Measurements from ENCODE around the gene KCNMA1. TPM values are rescaled to one million over a fixed set of nuclear protein-coding genes. Genes with fewer than 3 reads are reported as not detected.

Gene KCNMA1
- total and polyA plus RNA-seq, 10 donors, result 9.3 to 114 (median 51.5) TPM

GRCh38 chr10:77604063-77604462 lies 33.5 kb downstream of the KCNMA1 start:
- Histone ChIP-seq H3K9me3 (no peaks in the 10 kb centered on the region), H3K4me1 (peaks cover 13 to 40% (median 29%) of the 10 kb centered on the region in 6 donors), H3K36me3 (no peaks in the 10 kb centered on the region), H3K27me3 (replicated peaks in 1 of 7) (no peaks in the 10 kb centered on the region), H3K4me3 (peak overlapping the region in 1 of 8 donors; percentile 20), H3K27ac (peak overlapping the region in 6 of 8 donors; percentile 18 to 83 (median 57))
- TF ChIP-seq POLR2AphosphoS5 (IDR thresholded peaks at IDR 0.05) (no peak), POLR2A (IDR thresholded peaks at IDR 0.05) (no peak), CTCF (IDR thresholded peaks at IDR 0.05 in 8 of 11, conservative IDR thresholded peaks at IDR 0.05 in 3 of 11) (no peak)
- intact Hi-C loops (cut with DNase I; ENCODE audit: low total_unique reads), result no loop called here
- DNase-seq, result no peak
- WGBS, 5 donors, result 33 to 61% (median 44%) methylated on average over 1 of the region's 1 CpG

- H3K4me1 ChIP-seq, result peaks cover 13 to 40% (median 29%) of the 10 kb centered on the region in 6 donors
- peak overlapping the region in 6 of 8 donors; percentile 18 to 83 (median 57) for H3K27ac ChIP-seq
- 2 to 18% (median 10%) methylated on average over 2 of the region's 2 CpGs for WGBS, 5 donors
- H3K36me3 ChIP-seq, result no peaks in the 10 kb centered on the region
- H3K27me3 ChIP-seq (replicated peaks in 1 of 7), result no peaks in the 10 kb centered on the region
- DNase-seq, result no peak
- intact Hi-C loops (cut with DNase I; ENCODE audit: low total_unique reads), result no loop called here
- H3K9me3 ChIP-seq, result no peaks in the 10 kb centered on the region
- peak overlapping the region in 1 of 8 donors; percentile 20 for H3K4me3 ChIP-seq
- peak in 1 of 3 donors; percentile 46 for TF ChIP-seq POLR2AphosphoS5 (IDR thresholded peaks at IDR 0.05)
- no peak for TF ChIP-seq CTCF (IDR thresholded peaks at IDR 0.05 in 8 of 11, conservative IDR thresholded peaks at IDR 0.05 in 3 of 11)
- TF ChIP-seq POLR2A (IDR thresholded peaks at IDR 0.05), result no peak
Observed at GRCh38 chr10:77603534-77603927, 34.1 kb downstream of the KCNMA1 start.

- no peak for DNase-seq
- no peak for TF ChIP-seq CTCF (IDR thresholded peaks at IDR 0.05 in 8 of 11, conservative IDR thresholded peaks at IDR 0.05 in 3 of 11)
- no peak for TF ChIP-seq POLR2A (IDR thresholded peaks at IDR 0.05)
- TF ChIP-seq POLR2AphosphoS5 (IDR thresholded peaks at IDR 0.05), result peak in 1 of 3 donors; percentile 29
- no peaks in the 10 kb centered on the region for H3K27me3 ChIP-seq (replicated peaks in 1 of 7)
- H3K4me1 ChIP-seq, result peaks cover 13 to 40% (median 29%) of the 10 kb centered on the region in 6 donors
- peak overlapping the region in 1 of 8 donors; percentile 20 for H3K4me3 ChIP-seq
- H3K36me3 ChIP-seq, result no peaks in the 10 kb centered on the region
- 3 to 10% (median 6%) methylated on average over 6 to 7 of the region's 7 CpGs for WGBS, 5 donors
- intact Hi-C loops (cut with DNase I; ENCODE audit: low total_unique reads), result no loop called here
- H3K9me3 ChIP-seq, result no peaks in the 10 kb centered on the region
- H3K27ac ChIP-seq, result peak overlapping the region in 5 of 8 donors; percentile 45 to 83 (median 63)
Observed at GRCh38 chr10:77602913-77603533, 34.6 kb downstream of the KCNMA1 start.

GRCh38 chr10:77602231-77602912 lies 35.2 kb downstream of the KCNMA1 start:
- Histone ChIP-seq H3K9me3 (no peaks in the 10 kb centered on the region), H3K4me1 (peaks cover 13 to 40% (median 29%) of the 10 kb centered on the region in 6 donors), H3K4me3 (peak overlapping the region in 1 of 8 donors; percentile 20), H3K27me3 (replicated peaks in 1 of 7) (no peaks in the 10 kb centered on the region), H3K36me3 (no peaks in the 10 kb centered on the region), H3K27ac (peak overlapping the region in 5 of 8 donors; percentile 45 to 83 (median 63))
- intact Hi-C loops (cut with DNase I; ENCODE audit: low total_unique reads), result no loop called here
- 53 to 60% (median 54%) methylated on average over 8 of the region's 8 CpGs for whole genome bisulfite sequencing, 5 donors
- no peak for TF ChIP-seq CTCF (IDR thresholded peaks at IDR 0.05 in 8 of 11, conservative IDR thresholded peaks at IDR 0.05 in 3 of 11)
- no peak for TF ChIP-seq POLR2A (IDR thresholded peaks at IDR 0.05)
- no peak for TF ChIP-seq POLR2AphosphoS5 (IDR thresholded peaks at IDR 0.05)
- no peak for DNase-seq
